Measurements from ENCODE around the gene PRDM7.
"Not testable (repeated sequence)": the region's sequence is repeated elsewhere in the genome, so short reads cannot be mapped to it uniquely, and the experiment has no call there.

The PRDM7 gene

DNA sequence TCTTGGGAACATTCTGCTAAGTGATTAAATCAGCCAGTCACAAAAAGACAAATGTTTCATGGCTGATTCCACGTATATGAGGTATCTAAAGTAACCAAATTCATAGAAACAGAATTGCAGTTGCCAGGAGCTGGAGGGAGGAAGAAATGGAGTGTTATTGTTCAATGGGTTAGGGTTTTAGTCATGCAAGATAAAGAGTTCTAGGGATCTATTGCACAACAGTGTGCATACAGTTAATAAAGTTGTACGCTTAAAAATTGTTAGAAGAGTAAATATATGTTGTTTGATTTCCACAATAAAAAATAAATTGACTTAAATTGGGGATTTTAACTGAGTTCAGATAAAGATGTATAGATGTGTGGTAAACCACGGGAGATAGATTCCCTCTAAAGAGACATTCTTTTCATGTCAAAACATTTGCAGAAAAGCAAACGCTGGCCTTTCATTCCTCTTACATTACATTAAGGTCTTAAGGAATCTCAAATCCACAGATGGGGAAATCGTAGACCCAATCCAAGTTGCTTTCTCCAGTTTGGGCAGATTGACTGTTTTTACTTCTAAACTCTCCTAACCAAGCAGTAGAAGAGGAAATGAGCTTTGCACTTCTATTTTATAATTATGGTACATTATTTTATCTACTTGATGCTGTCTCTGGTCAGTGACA is 4.6 kb downstream of the PRDM7 start:
- no peak for DNase-seq (ENCODE audit: low spot score)

DNA sequence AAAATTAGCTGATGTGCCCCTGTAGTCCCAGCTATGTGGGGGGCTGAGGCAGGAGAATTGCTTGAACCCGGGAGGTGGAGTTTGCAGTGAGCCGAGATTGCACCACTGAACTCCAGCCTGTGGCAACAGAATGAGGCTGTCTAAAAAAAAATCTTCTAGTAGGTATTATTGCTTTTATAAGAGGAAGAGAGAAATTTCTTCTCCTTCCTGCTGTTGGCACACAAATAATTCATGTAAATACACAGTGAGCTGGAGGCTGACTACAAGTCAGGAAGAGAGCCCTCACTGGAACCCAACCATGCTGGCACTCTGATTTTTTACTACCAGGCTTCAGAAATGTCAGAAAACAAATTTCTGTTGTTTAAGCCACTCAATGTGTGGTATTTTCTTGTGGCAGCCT is 6.7 kb downstream of the PRDM7 start:
- DNase-seq (ENCODE audit: low spot score), result no peak

DNA sequence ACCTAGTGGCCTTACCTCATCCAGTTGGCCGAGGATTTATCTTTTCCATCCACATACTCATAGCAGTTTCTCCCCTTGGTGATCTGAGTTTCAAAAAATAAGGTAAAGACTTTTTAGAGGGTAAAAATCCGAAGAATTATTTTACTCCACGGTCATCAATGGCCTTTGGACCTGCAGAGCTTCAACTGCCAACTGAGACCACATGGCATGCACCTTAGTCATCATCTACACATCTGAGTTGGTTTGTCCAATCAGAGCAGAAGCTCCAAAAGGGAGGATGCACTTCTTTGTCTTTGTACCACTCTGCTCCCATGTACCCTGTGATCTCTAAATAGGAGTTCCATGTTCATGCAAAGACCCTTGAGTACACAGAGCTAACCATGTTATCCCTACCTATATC is 15.7 kb downstream of the PRDM7 start:
- no peak for DNase-seq (ENCODE audit: low spot score)

DNA sequence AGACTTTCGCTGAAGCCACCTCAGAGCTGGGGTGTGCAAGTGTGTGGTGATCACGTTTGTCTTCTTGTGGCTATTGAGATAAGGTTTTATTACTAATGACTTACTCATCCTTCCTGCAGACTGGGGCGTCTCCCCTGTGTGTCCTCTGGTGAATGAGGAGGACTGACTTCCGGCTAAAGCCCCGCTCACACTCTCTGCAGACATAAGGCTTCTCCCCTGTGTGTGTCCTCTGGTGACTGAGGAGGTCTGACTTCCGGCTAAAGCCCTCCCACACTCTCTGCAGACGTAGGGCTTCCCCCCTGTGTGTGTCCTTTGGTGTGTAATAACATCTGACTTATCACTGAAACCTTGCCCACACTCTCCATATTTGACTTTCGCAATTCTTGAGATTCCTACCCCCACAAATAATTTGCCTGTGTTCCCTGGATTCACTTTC is 19.4 kb downstream of the PRDM7 start:
- DNase-seq (ENCODE audit: low spot score), result no peak

DNA sequence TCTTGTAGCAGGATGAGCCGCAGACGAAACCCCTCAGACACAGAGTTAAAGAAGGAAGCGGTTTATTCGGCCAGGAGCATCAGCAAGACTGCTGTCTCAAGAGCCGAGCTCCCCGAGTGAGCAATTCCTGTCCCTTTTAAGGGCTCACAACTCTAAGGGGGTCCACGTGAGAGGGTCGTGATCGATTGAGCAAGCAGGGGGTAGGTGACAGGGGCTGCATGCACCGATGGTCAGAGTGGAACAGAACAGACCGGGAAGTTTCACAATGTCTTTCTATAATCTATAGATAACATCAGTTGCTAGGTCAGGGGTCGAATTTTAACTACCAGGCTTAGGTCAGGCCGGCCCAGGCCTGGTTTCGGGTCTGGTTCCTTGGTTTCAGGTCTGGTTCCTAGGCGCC is 20.6 kb downstream of the PRDM7 start:
- DNase-seq (ENCODE audit: low spot score), result not testable (repeated sequence)

DNA sequence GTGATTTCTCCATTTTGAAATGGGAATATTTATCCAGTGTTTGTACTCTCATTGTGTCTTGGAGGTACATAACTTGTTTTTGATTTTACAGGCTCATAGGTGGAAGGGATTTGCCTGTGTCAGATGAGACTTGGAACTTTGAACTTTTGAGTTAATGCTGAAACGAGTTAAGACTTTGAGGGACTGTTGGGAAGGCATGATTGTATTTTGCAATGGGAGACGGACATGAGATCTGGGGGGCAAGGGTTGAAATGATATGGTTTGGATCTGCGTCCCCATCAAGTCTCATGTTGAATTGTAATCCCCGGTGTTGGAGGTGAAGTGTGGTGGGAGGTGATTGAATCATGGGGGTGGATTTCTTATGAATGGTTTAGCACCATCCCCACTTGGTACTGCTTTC is 21.8 kb downstream of the PRDM7 start:
- DNase-seq (ENCODE audit: low spot score), result no peak

DNA sequence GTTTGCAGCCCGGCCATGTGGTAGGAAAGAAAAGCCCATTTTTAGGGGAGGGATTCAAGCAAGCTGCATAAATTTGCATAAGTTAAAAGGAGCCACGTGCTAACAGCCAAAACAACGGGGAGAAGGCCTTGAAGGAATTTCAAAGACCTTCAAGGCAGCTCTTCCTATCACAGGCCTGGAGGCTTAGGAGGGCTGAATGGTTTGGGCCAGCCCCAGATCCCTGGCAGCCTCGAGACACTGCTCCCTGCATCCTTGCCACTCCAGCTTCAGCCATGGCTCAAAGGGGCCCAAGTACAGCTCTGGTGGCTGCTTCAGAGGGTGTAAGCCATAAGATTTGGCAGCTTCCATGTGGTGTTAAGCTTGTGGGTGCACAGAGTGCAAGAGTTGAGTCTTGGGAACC is 22.6 kb downstream of the PRDM7 start:
- DNase-seq (ENCODE audit: low spot score), result no peak

DNA sequence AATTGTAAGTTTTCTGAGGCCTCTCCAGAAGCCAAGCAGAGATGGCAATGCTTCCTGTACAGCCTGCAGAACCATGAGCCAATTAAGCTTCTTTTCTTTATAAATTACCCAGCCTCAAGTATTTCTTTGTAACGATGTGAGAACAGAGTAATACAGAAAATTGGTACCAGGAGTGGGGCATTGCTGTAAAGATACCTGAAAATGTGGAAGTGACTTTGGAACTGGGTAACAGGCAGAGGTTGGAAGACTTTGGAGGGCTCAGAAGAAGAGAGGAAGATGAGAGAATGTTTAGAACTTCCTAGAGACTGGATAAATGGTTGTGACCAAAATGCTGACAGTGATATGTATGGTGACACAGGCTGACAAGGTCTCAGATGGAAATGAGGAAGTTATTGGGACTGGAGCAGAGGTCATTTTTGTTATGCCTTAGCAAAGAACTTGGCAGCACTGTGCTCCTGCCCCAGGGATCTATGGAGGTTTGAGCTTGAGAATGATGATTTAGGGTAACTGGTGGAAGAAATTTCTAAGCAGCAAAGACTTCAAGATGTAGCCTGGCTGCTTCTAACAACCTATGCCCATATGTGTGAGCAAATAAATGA is 23.1 kb downstream of the PRDM7 start:
- no peak for DNase-seq (ENCODE audit: low spot score)

DNA sequence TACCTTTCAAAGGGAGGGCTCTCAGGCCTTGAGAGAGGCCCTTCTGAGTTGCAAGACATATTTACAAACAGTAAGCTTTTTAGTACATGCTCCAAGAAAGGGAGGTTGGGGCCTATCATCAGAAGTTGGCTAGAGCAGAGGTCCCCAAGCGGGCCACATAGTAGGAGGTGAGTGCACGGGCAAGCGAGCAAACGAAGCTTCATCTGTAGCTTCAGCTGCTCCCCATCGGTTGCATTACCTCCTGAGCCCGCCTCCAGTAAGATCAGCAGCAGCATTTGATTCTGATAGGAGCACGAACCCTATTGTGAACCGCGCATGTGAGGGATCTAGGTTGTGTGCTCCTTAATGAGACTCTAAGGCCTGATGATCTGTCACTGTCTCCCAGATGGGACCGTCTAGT is 26.2 kb downstream of the PRDM7 start:
- no peak for DNase-seq (ENCODE audit: low spot score)

DNA sequence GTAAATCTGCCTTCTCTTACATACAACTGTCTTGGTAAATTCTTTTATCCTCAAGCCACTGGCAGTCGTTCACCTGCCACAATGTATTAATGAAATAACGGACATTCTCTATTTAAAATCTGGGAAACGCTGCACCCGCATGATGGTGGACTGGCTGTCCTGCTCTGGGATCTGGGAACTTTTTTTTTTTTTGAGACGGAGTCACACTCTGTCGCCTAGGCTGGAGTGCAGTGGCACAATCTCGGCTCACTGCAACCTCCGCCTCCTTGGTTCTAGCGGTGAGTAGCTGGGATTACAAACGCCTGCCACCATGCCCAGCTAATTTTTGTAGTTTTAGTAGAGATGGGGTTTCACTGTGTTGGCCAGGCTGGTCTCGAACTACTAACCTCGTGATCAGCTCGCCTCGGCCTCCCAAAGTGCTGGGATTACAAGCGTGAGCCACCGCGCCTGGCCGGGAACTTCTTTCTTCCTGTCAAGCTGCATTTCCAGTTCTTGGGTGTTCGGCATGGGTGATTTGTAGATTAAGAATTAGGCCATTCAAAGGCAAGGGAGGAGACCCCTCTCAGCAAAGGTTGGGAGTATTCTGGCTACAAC is 28.3 kb downstream of the PRDM7 start:
- no peak for DNase-seq (ENCODE audit: low spot score)

DNA sequence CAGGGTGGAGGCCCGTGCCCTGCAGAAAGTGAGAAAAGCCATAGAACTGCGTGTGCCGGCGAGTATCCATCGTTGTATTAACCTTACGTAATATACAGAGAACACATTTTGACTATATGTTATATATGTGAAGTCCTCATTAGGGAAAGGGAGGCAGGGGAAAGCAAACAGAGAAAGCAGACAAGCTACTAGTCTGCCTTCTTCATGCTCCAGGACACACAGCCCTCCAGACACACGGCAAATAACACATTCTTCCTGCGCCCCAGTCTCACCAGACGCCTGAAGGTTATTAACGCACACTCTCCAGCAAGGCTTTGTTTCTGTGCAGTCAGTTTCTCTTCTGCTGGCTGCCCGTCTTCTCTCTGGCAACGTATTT is 28.8 kb downstream of the PRDM7 start:
- no peak for DNase-seq (ENCODE audit: low spot score)

DNA sequence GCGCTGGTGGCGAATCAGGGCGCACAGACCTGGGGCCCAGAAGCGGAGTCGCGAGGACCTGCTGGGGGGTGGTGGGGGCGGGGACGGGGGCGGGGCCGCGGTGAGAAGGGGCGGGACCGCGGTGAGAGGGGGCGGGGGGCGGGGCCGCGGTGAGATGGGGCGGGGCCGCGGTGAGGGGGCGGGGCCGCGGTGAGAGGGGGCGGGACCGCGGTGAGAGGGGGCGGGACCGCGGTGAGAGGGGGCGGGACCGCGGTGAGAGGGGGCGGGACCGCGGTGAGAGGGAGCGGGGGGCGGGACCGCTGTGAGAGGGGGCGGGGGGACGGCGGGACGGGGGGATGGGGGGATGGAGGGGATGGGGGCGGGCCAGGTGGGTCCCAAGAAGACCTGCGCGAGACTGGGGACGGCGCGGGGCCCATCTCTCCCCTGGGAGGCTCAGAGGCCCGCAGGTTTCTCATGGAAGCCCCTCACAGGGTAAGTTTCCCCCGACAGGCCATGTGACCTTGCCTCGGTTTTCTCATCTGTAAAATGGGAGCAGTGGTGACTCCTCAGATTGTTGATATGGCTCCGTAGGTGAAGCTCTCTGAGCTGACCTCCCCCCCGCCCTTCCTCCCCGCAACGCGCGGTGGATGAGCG is 29.3 kb downstream of the PRDM7 start:
- DNase-seq (ENCODE audit: low spot score), result peak; percentile 80

DNA sequence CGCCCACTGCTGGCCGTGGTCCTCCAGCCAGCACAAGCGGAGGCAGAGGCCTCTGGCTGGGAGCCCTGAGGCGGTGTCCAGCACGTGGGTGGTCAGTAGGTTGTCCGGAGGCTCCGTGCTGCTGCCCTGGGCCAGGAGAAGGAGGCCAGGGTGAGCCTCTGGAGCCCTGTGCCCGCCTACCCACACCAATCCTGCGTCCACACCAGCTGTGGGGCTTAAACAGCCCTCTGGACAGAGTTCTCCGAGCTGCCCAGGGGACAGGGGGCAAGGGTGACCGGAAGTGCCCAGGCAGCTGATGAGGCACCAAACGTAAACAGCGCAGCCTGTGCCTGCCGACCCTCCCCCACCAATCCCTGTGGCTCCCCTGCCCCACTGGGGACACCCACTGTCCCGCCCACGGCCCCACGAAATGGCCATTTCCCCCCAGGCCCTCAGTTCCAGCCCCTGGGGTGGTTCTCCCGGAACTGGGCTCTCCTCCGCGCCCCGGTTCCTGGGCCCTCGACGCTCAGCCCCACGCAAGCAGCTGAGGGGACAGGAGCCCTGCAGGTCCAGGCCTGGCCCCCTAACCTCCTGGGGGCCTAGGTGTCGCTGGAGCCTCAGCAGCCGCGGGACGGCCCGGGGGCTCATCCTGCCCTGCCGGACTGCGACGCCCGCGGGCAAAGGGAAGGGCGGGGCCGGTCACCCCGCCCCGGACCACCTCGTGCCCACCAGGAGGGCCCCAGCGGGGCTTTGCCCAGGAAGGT is 30.0 kb downstream of the PRDM7 start:
- peak; percentile 75 for DNase-seq (ENCODE audit: low spot score)

DNA sequence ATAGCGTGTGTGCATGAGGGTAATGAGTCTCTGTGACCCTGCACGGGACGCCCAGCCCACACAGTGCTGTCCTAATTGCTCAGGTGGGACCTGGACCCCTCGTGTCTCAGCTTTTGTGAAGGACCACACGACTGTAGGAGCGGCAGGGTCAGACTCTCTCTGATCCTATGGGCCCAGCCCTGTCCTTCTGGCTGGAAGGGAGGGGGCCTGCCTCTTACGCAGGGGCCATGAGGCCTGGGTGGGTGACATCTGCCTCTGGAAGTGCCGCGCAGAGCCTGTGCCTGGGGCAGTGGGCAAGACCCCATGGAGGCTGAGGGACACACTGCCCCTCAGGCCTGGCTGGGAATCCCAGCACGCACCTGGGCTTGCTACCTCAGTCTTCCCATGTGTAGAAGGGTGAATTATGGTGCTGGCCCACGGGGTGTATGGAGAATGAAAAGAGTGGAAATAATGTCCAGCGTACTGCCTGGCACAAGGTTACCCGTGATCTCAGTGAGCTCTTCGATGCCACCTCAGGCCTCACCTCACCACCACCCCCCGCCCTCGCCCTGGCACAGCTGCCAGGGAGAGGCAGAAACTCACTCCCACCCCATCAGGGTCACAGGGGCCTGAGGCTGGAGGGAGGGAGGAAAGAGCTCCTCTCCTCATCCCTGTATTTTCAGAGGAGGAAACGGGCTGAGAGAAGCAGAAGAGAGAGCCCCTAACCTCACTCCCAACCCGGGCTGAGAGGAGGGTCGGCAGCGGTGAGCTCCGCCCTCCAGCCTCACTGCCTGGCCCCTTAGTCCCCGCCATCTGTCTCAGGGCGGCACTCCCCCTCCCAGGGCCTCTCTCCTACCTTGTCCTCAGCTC is 30.8 kb downstream of the PRDM7 start:
- no peak for DNase-seq (ENCODE audit: low spot score)

DNA sequence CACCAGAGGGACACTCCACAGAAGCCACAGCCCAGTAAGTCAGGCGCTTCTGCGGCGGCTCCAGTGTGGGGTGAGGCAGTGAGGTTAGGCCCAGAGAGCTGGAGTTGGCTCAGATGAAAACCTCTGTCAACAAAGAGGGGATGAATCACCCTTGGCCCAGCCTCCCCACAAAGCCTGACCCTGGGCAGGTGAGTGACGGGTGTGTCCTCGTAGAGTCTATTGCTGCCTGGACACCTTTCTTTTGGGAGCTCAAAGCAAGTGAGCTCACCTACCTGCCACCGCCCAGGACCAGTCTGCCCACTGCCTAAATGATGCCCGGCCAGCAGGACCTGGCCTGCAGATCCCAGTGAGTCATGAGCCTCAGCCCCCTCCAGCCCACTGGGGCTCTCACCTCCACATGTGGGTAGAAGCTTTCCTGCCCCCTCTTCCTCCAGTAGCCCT is 33.0 kb downstream of the PRDM7 start:
- DNase-seq (ENCODE audit: low spot score), result no peak

DNA sequence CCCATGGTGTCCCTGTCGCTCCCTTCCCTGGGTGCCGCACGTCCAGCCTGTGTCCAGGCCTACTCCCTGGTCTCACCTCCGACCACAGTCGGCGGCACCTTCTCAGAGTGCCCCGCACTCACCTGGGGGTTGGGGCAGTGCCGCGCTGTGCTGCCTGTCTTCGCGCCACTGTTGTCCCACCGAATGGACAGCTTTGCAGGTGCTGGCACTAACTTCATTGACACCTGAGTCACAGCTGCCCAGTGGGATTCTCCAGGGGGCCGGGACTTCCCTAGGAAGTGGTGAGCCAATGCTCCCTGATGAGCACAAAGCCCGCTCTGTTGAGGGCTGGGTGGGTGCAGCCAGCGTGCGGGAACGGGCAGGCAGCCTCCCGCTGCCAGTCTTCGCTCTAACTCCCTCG is 33.6 kb downstream of the PRDM7 start:
- no peak for DNase-seq (ENCODE audit: low spot score)

DNA sequence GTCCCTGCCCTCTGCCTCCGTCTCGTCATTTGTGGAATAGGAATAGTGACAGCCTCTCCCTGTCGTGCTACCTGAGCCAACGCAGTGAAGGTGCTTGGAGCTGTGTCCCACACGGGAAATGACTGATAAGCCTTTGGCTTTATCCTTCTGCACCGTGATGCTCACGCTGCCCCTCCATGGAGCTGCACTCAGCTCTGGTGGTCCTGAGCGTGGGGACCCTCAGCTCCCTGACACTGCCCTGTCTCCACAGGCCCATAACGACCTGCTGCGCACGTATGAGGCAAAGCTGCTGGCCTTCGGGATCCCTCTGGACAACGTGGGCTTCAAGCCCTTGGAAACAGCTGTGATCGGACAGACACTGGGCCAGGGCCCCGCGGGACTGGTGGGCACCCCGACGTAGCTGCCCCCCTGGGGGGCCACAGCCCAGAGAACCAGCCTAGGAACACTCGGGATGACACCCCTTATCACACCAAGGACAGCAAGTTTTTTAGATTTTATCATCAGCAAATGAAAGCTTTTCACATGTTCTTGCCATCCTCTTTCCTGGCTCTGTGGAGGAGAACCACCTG is 34.1 kb downstream of the PRDM7 start:
- DNase-seq (ENCODE audit: low spot score), result no peak

DNA sequence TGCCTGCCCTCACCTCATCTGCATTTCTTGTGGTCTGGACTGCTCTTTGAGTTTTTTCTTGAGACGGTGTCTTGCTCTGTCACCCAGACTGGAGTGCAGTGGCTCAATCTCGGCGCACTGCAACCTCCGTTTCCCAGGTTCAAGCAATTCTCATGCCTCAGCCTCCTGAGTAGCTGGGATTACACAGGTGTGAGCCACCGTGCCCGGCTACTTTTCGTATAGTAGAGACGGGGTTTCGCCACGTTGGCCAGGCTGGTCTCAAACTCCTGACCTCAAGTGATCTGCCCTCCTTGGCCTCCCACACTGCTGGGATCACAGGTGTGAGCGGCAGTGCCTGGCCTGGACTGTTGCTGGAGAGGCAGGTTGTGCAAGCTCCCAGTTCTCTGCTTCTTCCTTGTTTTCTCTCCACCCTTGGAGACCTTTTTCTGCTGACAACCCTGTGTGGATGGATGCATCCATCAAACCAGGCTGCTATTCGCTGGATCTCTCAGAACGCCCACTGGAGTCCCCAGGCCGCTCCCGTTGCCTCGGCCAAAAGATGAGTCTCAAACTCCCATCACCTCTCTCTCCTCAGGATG is 35.1 kb downstream of the PRDM7 start:
- DNase-seq (ENCODE audit: low spot score), result peak; percentile 5

DNA sequence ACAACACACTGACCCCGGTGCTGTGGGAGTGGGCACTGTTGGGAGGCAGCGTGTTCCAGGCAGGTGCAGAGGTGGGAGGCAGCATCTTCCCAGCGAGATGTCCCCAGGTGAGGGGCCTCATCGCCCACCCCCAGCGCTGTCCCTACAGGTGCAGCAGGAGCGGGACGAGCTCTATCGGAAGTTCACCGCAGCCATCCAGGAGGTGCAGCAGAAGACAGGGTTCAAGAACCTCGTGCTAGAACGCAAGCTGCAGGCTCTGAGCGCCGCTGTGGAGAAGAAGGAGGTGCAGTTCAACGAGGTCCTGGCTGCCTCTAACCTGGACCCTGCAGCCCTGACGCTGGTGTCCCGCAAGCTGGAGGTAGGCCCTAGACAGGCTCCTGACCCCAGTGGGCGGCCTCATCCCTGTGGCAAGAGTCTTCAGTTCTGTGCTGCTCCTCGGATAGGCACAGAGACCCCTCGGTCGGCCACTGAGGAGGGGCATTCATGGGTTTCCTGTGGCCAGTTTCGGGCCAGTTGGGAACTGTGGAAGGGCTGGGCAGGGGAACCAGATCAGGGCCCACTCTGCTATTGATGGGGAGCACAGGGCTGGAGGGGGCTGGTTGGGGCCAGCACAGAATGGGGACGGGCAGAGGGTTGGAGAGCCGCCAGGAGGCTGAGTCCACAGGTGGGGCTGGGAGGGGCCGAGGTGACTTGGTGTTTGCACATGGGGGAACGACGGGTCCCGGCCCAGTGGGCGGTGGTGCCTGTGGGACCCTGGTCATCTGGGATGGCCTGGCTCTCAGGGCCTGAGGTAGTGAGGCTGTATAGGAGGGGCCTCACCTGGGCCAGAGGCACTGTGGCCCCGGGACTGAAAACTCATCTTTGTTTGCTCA is 36.7 kb downstream of the PRDM7 start:
- peak; percentile 4 for DNase-seq (ENCODE audit: low spot score)

DNA sequence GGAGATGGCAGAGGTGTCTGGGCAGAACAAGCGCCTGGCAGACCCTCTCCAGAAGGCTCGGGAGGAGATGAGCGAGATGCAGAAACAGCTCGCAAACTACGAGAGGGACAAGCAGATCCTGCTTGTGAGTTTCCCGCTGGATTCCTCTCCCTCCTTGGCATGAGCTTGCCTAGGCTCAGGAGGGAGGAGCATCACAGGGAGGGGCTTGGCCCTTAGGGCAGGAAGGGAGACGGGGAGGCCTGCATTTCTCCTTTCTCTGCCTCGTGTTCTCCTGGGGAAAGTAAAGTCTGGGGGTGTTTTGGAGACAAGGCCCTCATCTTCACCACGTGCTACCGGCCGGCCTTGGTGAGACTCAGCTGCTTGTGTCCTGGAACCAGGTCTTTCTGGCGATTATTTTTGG is 39.9 kb downstream of the PRDM7 start:
- DNase-seq (ENCODE audit: low spot score), result no peak

All from AG08396 (cell line).